NAMALWA (cell line): ENCODE data around the gene ECHDC3.

ENCODE experiments used
- DNase-seq: peaks from one replicate; pipeline ENCODE4 v3.0.0-alpha.2; 2015; ENCODE audit warnings: low spot score

Gene ECHDC3

GRCh38 chr10:11782793-11783557, 40.8 kb downstream of the ECHDC3 start:
- peak; percentile 85 for DNase-seq

- no peak for DNase-seq
Observed at GRCh38 chr10:11783558-11783865, 41.3 kb downstream of the ECHDC3 start.

- DNase-seq, result no peak
Observed at GRCh38 chr10:11787374-11787773, 45.2 kb downstream of the ECHDC3 start.

- no peak for DNase-seq
Observed at GRCh38 chr10:11787846-11788245, 45.7 kb downstream of the ECHDC3 start.

GRCh38 chr10:11789306-11789705, 47.1 kb downstream of the ECHDC3 start:
- no peak for DNase-seq

- no peak for DNase-seq
Observed at GRCh38 chr10:11789956-11790355, 47.8 kb downstream of the ECHDC3 start.

GRCh38 chr10:11793762-11794479, 51.7 kb downstream of the ECHDC3 start:
- DNase-seq, result no peak

GRCh38 chr10:11794566-11794965, 52.4 kb downstream of the ECHDC3 start:
- DNase-seq, result no peak

GRCh38 chr10:11795101-11795920, 53.1 kb downstream of the ECHDC3 start:
- DNase-seq, result no peak

GRCh38 chr10:11796474-11796873, 54.3 kb downstream of the ECHDC3 start:
- DNase-seq, result no peak

- DNase-seq, result no peak
Observed at GRCh38 chr10:11797281-11797680, 55.1 kb downstream of the ECHDC3 start.

- no peak for DNase-seq
Observed at GRCh38 chr10:11797847-11798633, 55.9 kb downstream of the ECHDC3 start.

- DNase-seq, result peak; percentile 21
Observed at GRCh38 chr10:11798845-11799735, 56.9 kb downstream of the ECHDC3 start.

GRCh38 chr10:11799736-11800080, 57.5 kb downstream of the ECHDC3 start:
- no peak for DNase-seq

GRCh38 chr10:11804336-11804735, 62.2 kb downstream of the ECHDC3 start:
- no peak for DNase-seq

- no peak for DNase-seq
Observed at GRCh38 chr10:11805792-11806191, 63.6 kb downstream of the ECHDC3 start.

GRCh38 chr10:11806706-11807105, 64.5 kb downstream of the ECHDC3 start:
- DNase-seq, result no peak

- no peak for DNase-seq
Observed at GRCh38 chr10:11808808-11809207, 66.6 kb downstream of the ECHDC3 start.

- DNase-seq, result no peak
Observed at GRCh38 chr10:11810313-11810766, 68.2 kb downstream of the ECHDC3 start.

GRCh38 chr10:11810973-11811372, 68.8 kb downstream of the ECHDC3 start:
- no peak for DNase-seq

GRCh38 chr10:11813177-11813576, 71.0 kb downstream of the ECHDC3 start:
- no peak for DNase-seq
